IMR-90 (cell line): ENCODE measurements around the gene DHCR24. TPM values are rescaled to one million over a fixed set of nuclear protein-coding genes. Genes with fewer than 3 reads are reported as not detected.

Experiments used
- ATAC-seq: fragments of 200-7000 bp; cut with Tn5 transposase; 2 replicates; pipeline ENCODE4 v1.9.1; 2020; ENCODE audit warnings: low read depth, mild to moderate bottlenecking, moderate library complexity
- BruUV-seq: library from RNA; stranded (reverse); fragments of 400-500 nt; replicated peaks from 2 replicates; lab custom pipeline; 2021; lab: Mats Ljungman, UMichigan
- CTCF ChIA-PET: fragments of 300-600 bp; formaldehyde crosslinking; extraction: SDS; loops from one replicate; lab custom pipeline; 2021; ENCODE audit warnings: antibody characterized with exemption; lab: Yijun Ruan, JAX
- POLR2A ChIA-PET: fragments of 300-600 bp; sonication (Branson Sonifier 250); formaldehyde crosslinking; loops from one replicate; lab custom pipeline; 2022; ENCODE audit warnings: antibody characterized with exemption; ENCODE audit not compliant: unreplicated experiment; lab: Charles Lee
- DNase-seq: peaks from one replicate; pipeline ENCODE4 v3.0.0; 2013
- H2AFZ ChIP-seq: replicated peaks from 2 replicates; pipeline ENCODE3; 2013; ENCODE audit warnings: low read length, mild to moderate bottlenecking; ENCODE audit not compliant: poor library complexity
- H2AK5ac ChIP-seq: 2 replicates; pipeline ENCODE4 v1.6.1; 2013; ENCODE audit warnings: low read depth, low read length, inconsistent platforms
- H2AK9ac ChIP-seq: replicated peaks from 2 replicates; pipeline ENCODE3; 2013; ENCODE audit warnings: mild to moderate bottlenecking, low read depth, low read length, moderate library complexity; ENCODE audit not compliant: poor library complexity
- H2BK120ac ChIP-seq: 2 replicates; pipeline ENCODE4 v1.6.1; 2013; ENCODE audit warnings: low read depth, low read length, inconsistent platforms
- H2BK15ac ChIP-seq: 3 replicates; pipeline ENCODE4 v1.6.1; 2013; ENCODE audit warnings: low read depth, low read length, inconsistent platforms
- H2BK20ac ChIP-seq: 2 replicates; pipeline ENCODE4 v1.6.1; 2013; ENCODE audit warnings: low read depth, mild to moderate bottlenecking, inconsistent platforms, low read length, moderate library complexity
- H2BK5ac ChIP-seq: 2 replicates; pipeline ENCODE4 v1.6.1; 2013; ENCODE audit warnings: mild to moderate bottlenecking, low read depth, low read length, inconsistent platforms; ENCODE audit not compliant: poor library complexity, severe bottlenecking
- H3K14ac ChIP-seq: replicated peaks from 2 replicates; pipeline ENCODE4 v1.6.1; 2013; ENCODE audit warnings: low read depth, low read length, inconsistent platforms
- H3K18ac ChIP-seq: 2 replicates; pipeline ENCODE4 v1.6.1; 2013; ENCODE audit warnings: low read depth, low read length, control low read depth
- H3K23ac ChIP-seq: 2 replicates; pipeline ENCODE4 v1.6.1; 2013; ENCODE audit warnings: low read depth, low read length, inconsistent platforms
- H3K27ac ChIP-seq: 2 replicates; pipeline ENCODE4 v1.5.1; 2013; ENCODE audit warnings: mild to moderate bottlenecking, control low read depth, low read length; ENCODE audit not compliant: insufficient read depth
- H3K27me3 ChIP-seq: 2 replicates; pipeline ENCODE4 v1.6.1; 2013; ENCODE audit warnings: low read length; ENCODE audit not compliant: control insufficient read depth, insufficient read depth
- H3K36me3 ChIP-seq: 2 replicates; pipeline ENCODE4 v1.6.1; 2013; ENCODE audit warnings: low read length, mixed read lengths; ENCODE audit not compliant: control insufficient read depth, insufficient read depth
- H3K4ac ChIP-seq: 2 replicates; pipeline ENCODE4 v1.6.1; 2013; ENCODE audit warnings: low read depth, low read length, inconsistent platforms
- H3K4me1 ChIP-seq: 2 replicates; pipeline ENCODE4 v1.6.1; 2013; ENCODE audit warnings: low read length, mixed read lengths; ENCODE audit not compliant: control insufficient read depth, insufficient read depth
- H3K4me2 ChIP-seq: 2 replicates; pipeline ENCODE4 v1.6.1; 2013; ENCODE audit warnings: low read depth, mild to moderate bottlenecking, control low read depth, low read length, moderate library complexity
- H3K4me3 ChIP-seq: 2 replicates; pipeline ENCODE4 v1.5.1; 2013; ENCODE audit warnings: low read depth, mild to moderate bottlenecking, control low read depth, low read length, moderate library complexity; ENCODE audit not compliant: insufficient read depth
- H3K56ac ChIP-seq: 2 replicates; pipeline ENCODE4 v1.6.1; 2013; ENCODE audit warnings: low read length, inconsistent platforms; ENCODE audit not compliant: insufficient read depth; ENCODE audit errors: extremely low read depth
- H3K79me1 ChIP-seq, 2 experiments: 2 replicates each; pipeline ENCODE4 v1.6.1; 2013; ENCODE audit warnings: low read length in 2 of 2, inconsistent platforms in 1 of 2, low read depth in 1 of 2
- H3K9ac ChIP-seq: 2 replicates; pipeline ENCODE4 v1.6.1; 2013; ENCODE audit warnings: low read depth, low read length, control low read depth
- H3K9me1 ChIP-seq: 2 replicates; pipeline ENCODE4 v1.6.1; 2013; ENCODE audit warnings: low read length, inconsistent platforms; ENCODE audit not compliant: insufficient read depth
- H3K9me3 ChIP-seq: 2 replicates; pipeline ENCODE4 v1.6.1; 2013; ENCODE audit warnings: low read length; ENCODE audit not compliant: control insufficient read depth, insufficient read depth
- H4K20me1 ChIP-seq: 2 replicates; pipeline ENCODE4 v1.6.1; 2013; ENCODE audit warnings: low read length, inconsistent platforms; ENCODE audit not compliant: insufficient read depth
- H4K5ac ChIP-seq: 2 replicates; pipeline ENCODE4 v1.6.1; 2013; ENCODE audit warnings: mild to moderate bottlenecking, low read depth, low read length, control low read depth
- H4K8ac ChIP-seq, 2 experiments: 2 replicates each; pipeline ENCODE4 v1.6.1; 2013; ENCODE audit warnings: low read depth in 2 of 2, low read length in 2 of 2, control low read depth in 1 of 2, inconsistent platforms in 1 of 2
- H4K91ac ChIP-seq: 2 replicates; pipeline ENCODE4 v1.6.1; 2013; ENCODE audit warnings: low read depth, low read length, inconsistent platforms; ENCODE audit not compliant: insufficient read depth
- BHLHE40 ChIP-seq: fragments of 150-350 bp; IDR thresholded peaks from 2 replicates; pipeline ENCODE4 v1.6.1; 2016; ENCODE audit warnings: mild to moderate bottlenecking, low read depth, low read length
- CEBPB ChIP-seq: IDR thresholded peaks from 2 replicates; pipeline ENCODE4 v1.6.1; 2012; ENCODE audit warnings: low read depth, low read length, improper control_type of control experiment
- CHD1 ChIP-seq: IDR thresholded peaks from 2 replicates; pipeline ENCODE4 v1.6.1; 2012; ENCODE audit warnings: low read depth, low read length, improper control_type of control experiment
- FOS ChIP-seq: fragments of 150-350 bp; IDR thresholded peaks from 2 replicates; pipeline ENCODE4 v1.6.1; 2016; ENCODE audit warnings: low read depth, low read length
- MAFK ChIP-seq: IDR thresholded peaks from 2 replicates; pipeline ENCODE4 v1.6.1; 2012; ENCODE audit warnings: low read depth, low read length, improper control_type of control experiment
- MAZ ChIP-seq: IDR thresholded peaks from 2 replicates; pipeline ENCODE4 v1.6.1; 2012; ENCODE audit warnings: low read depth, mild to moderate bottlenecking, low read length, improper control_type of control experiment, moderate library complexity, borderline replicate concordance
- MXI1 ChIP-seq: IDR thresholded peaks from 2 replicates; pipeline ENCODE4 v1.6.1; 2012; ENCODE audit warnings: low read depth, mild to moderate bottlenecking, low read length, moderate library complexity, borderline replicate concordance
- NFE2L2 ChIP-seq: fragments of 150-350 bp; IDR thresholded peaks from 2 replicates; pipeline ENCODE4 v1.6.1; 2016; ENCODE audit warnings: low read depth, mild to moderate bottlenecking, low read length
- POLR2A ChIP-seq: IDR thresholded peaks from 2 replicates; pipeline ENCODE4 v1.6.1; 2012; ENCODE audit warnings: mild to moderate bottlenecking, low read depth, low read length
- RAD21 ChIP-seq: IDR thresholded peaks from 2 replicates; pipeline ENCODE4 v1.6.1; 2012; ENCODE audit warnings: low read length, improper control_type of control experiment
- RCOR1 ChIP-seq: IDR thresholded peaks from 2 replicates; pipeline ENCODE4 v1.6.1; 2012; ENCODE audit warnings: mild to moderate bottlenecking, low read length, improper control_type of control experiment; ENCODE audit not compliant: insufficient replicate concordance
- RFX5 ChIP-seq: IDR thresholded peaks from 2 replicates; pipeline ENCODE4 v1.8.0; 2012; ENCODE audit warnings: low read depth, mild to moderate bottlenecking, low read length, moderate library complexity
- SMC3 ChIP-seq: fragments of 150-350 bp; IDR thresholded peaks from 2 replicates; pipeline ENCODE4 v1.6.1; 2016; ENCODE audit warnings: low read depth, mild to moderate bottlenecking, antibody characterized with exemption, low read length, moderate library complexity
- USF2 ChIP-seq: fragments of 150-350 bp; IDR thresholded peaks from 2 replicates; pipeline ENCODE4 v1.6.1; 2017; ENCODE audit warnings: mild to moderate bottlenecking, antibody characterized with exemption, low read length, low read depth
- WGBS, 2 experiments: methylation state at CpG; one replicate each; pipeline versions ENCODE4 v1.1.5 to v1.1.7; 2013; ENCODE audit warnings: missing lambda C conversion rate in 2 of 2; ENCODE audit not compliant: insufficient read length in 1 of 2; ENCODE audit errors: extremely low coverage in 2 of 2; 5-methylcytosine and 5-hydroxymethylcytosine counted together
- dilution Hi-C: fragments of 300-500 bp; cut with HindIII; formaldehyde crosslinking; loops from one replicate; pipeline ENCODE4 v1.14.3; 2018; ENCODE audit warnings: low sequenced_read_pairs; ENCODE audit not compliant: unreplicated experiment
- in situ Hi-C: fragments of 300-500 bp; cut with MboI; formaldehyde crosslinking; loops from 3 replicates; pipeline ENCODE4 v1.14.3; 2019; ENCODE audit warnings: low sequenced_read_pairs, inconsistent platforms, mixed read lengths
- intact Hi-C: fragments of 100-400 bp; cut with micrococcal nuclease; formaldehyde crosslinking; loops from 2 replicates; pipeline ENCODE4 v1.10.0; 2022
- polyA plus RNA-seq, 3 experiments: library from polyadenylated mRNA; depleted of rRNA; stranded (reverse); fragments of >200 nt; gene quantifications; 2 replicates each; pipeline ENCODE4 v1.2.3, GENCODE V29; 2012; ENCODE audit warnings: low replicate concordance in 1 of 3
- total RNA-seq: library from RNA; depleted of rRNA; stranded (reverse); fragments of >200 nt; gene quantifications from 2 replicates; pipeline ENCODE4 v1.2.3, GENCODE V29; 2012
- TF ChIP-seq, protein P1 (sequence below): fragments of 150-350 bp; IDR thresholded peaks from 2 replicates; pipeline ENCODE4 v1.6.1; 2016; ENCODE audit warnings: low read depth, mild to moderate bottlenecking, low read length, moderate library complexity, borderline replicate concordance
- TF ChIP-seq, protein P2 (sequence below): conservative IDR thresholded peaks from 2 replicates; pipeline ENCODE4 v1.5.1; 2012; ENCODE audit warnings: mild to moderate bottlenecking, low read depth, low read length, improper control_type of control experiment

The DHCR24 gene
- total and polyA plus RNA-seq, 2 of the 4 experiments (the other 2 are of a cell fraction): 130 to 194 TPM

GRCh38 chr1:54806931-54807611 is 79.9 kb downstream of the DHCR24 start:
- peaks cover 11% of the 10 kb centered on the region for H3K27me3 ChIP-seq
- intact Hi-C loops (no loop called here), in situ Hi-C loops (no loop called here), dilution Hi-C loops (no loop called here)
- H3K56ac ChIP-seq: no peak overlapping the region
- H3K4me2 ChIP-seq: no peak overlapping the region
- no peak overlapping the region for H2BK20ac ChIP-seq
- H3K79me1 ChIP-seq: no peaks in the 10 kb centered on the region
- CTCF ChIA-PET: no interaction called here
- H4K91ac ChIP-seq: no peak overlapping the region
- H3K4me3 ChIP-seq: no peak overlapping the region
- ATAC-seq: no peak
- H3K9ac ChIP-seq: no peak overlapping the region
- no CpG with 5 or more reads among the region's 11 CpGs for WGBS, 2 experiments
- H3K9me3 ChIP-seq: no peaks in the 10 kb centered on the region
- H3K23ac ChIP-seq: no peak overlapping the region
- no peak overlapping the region for H3K27ac ChIP-seq
- no peak overlapping the region for H3K18ac ChIP-seq
- 0 out of 2 replicates have a peak, but pooled peaks cover 4% of the 10 kb centered on the region for H3K9me1 ChIP-seq
- no peak overlapping the region for H2BK15ac ChIP-seq
- H2AK5ac ChIP-seq: no peak overlapping the region
- no peaks in the 10 kb centered on the region for H3K4me1 ChIP-seq
- no peak overlapping the region for H2BK120ac ChIP-seq
- H3K4ac ChIP-seq: no peak overlapping the region
- H4K20me1 ChIP-seq: no peaks in the 10 kb centered on the region
- no peak for TF ChIP-seq RCOR1
- TF ChIP-seq MXI1: no peak
- TF ChIP-seq MAFK: no peak
- TF ChIP-seq, protein P1, sequence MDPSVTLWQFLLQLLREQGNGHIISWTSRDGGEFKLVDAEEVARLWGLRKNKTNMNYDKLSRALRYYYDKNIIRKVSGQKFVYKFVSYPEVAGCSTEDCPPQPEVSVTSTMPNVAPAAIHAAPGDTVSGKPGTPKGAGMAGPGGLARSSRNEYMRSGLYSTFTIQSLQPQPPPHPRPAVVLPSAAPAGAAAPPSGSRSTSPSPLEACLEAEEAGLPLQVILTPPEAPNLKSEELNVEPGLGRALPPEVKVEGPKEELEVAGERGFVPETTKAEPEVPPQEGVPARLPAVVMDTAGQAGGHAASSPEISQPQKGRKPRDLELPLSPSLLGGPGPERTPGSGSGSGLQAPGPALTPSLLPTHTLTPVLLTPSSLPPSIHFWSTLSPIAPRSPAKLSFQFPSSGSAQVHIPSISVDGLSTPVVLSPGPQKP: no peak
- no peak for TF ChIP-seq FOS
- TF ChIP-seq BHLHE40: no peak
- TF ChIP-seq CEBPB: no peak
- TF ChIP-seq RFX5: no peak
- no peak for TF ChIP-seq RAD21
- no peak for TF ChIP-seq MAZ
- TF ChIP-seq POLR2A: no peak
- TF ChIP-seq, protein P2, sequence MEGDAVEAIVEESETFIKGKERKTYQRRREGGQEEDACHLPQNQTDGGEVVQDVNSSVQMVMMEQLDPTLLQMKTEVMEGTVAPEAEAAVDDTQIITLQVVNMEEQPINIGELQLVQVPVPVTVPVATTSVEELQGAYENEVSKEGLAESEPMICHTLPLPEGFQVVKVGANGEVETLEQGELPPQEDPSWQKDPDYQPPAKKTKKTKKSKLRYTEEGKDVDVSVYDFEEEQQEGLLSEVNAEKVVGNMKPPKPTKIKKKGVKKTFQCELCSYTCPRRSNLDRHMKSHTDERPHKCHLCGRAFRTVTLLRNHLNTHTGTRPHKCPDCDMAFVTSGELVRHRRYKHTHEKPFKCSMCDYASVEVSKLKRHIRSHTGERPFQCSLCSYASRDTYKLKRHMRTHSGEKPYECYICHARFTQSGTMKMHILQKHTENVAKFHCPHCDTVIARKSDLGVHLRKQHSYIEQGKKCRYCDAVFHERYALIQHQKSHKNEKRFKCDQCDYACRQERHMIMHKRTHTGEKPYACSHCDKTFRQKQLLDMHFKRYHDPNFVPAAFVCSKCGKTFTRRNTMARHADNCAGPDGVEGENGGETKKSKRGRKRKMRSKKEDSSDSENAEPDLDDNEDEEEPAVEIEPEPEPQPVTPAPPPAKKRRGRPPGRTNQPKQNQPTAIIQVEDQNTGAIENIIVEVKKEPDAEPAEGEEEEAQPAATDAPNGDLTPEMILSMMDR: no peak
- TF ChIP-seq USF2: no peak
- no peak for TF ChIP-seq SMC3
- no peak for TF ChIP-seq NFE2L2
- TF ChIP-seq CHD1: no peak
- DNase-seq: peak; percentile 11
- no peak overlapping the region for H4K8ac ChIP-seq
- H3K36me3 ChIP-seq: no peaks in the 10 kb centered on the region
- BruUV-seq: no TSS peak
- H2AK9ac ChIP-seq: no peak overlapping the region
- H2AFZ ChIP-seq: peak overlapping the region; percentile 59
- POLR2A ChIA-PET: no interaction called here
- H3K14ac ChIP-seq: no peak overlapping the region
- H4K5ac ChIP-seq: no peak overlapping the region
- H2BK5ac ChIP-seq: no peak overlapping the region
